Activated CD4-positive, alpha-beta T cell treated with anti-CD3 and anti-CD28 coated beads, Interleukin-2, amount 50 U/mL, for 24 hours (primary cell): ENCODE data around the gene PTPRG.

Experiments
- DNase-seq, 2 donors: peaks; one replicate each; pipeline ENCODE4 v3.0.0-alpha.2; 2020; ENCODE audit warnings: low read depth in 1 of 2, low spot score in 1 of 2

The PTPRG gene

DNA sequence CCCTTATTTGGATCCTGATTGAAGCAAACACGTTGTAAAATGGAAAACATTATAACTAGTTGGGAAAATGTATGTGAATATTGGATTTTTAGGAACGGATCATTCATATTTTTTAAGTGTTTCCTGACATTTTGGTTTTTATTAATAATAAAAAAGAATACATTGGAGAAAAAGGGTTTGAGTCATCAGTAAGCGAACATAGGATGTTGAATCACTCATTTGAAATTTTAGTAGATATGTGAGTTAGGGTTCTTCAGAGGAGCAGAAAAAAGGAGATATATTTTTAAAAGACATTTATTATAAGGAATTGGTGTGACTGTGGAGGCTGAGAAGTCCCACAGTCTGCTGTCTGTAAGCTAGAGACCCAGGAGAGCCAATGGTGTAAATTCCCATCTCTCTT, 258.5 kb downstream of the PTPRG start:
- no peak for DNase-seq

DNA sequence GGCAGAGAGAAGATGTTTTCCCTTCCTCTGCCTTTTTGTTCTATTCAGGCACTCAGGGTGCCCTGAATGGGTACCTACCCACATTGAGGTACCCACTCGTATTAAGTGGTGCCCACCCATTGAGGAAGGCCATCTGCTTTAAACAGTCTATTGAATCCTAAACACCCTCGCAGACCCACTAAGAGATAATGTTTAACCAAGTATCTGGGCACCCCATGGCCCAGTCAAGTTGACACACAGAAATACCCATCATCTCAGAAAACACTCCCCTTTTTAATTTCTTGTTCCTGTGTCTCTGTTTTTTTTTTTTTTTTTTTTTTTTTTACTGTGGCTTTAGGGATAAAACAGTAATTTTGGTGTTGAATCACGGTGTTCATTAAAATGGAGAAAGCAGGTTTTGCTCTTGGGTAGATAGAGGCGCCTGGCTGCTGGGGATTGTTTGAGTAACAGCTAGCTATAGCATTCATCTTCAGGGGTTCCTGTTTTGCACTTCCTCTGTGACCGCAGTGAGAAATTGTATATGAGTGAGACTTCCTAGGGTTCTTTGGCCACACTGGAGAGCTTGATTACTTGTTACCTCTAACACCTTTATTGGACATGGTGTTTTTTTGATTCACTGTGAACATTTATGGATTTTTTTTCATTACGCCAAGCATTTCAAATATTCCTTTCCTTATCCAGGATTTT, 259.1 kb downstream of the PTPRG start:
- no peak for DNase-seq

DNA sequence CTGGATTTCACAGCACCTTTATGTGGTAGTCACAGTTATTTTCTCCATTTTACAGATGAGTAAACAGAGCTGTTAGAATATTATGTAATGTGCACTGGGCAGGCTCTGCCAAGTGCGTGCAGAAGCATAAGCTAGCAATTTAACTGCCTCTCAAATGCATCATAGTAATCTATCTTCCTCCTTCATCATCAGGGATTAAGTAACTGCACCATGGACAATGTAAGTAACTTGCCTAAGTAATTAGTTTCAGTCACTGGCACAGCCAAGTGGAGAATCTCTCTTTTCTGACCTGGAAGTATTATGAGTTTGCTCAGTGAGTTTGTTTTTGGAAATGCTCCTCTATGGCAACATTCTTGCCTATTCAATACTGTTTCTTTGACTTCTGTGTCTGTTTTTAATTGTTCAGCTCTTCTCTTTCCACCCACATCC, 260.5 kb downstream of the PTPRG start:
- DNase-seq: no peak

DNA sequence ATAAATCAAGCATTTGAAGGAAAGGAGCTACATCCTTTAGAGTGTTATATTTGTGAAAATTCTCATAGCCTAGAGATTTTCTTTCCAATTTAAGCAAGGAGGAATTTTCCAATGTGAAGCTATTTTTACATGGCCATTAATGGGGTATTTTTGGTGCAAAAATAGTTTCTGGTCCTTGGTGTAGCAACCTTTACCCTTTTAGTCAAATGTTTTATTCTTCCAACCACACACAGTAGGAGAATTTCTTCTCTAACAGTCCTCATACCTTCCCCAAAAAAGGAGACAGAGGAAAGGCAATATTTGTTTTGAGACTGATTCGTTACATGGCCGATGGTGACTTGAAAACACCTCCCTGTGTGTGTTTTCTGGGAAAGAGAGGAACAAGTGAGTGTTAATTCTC, 261.2 kb downstream of the PTPRG start:
- DNase-seq: no peak

DNA sequence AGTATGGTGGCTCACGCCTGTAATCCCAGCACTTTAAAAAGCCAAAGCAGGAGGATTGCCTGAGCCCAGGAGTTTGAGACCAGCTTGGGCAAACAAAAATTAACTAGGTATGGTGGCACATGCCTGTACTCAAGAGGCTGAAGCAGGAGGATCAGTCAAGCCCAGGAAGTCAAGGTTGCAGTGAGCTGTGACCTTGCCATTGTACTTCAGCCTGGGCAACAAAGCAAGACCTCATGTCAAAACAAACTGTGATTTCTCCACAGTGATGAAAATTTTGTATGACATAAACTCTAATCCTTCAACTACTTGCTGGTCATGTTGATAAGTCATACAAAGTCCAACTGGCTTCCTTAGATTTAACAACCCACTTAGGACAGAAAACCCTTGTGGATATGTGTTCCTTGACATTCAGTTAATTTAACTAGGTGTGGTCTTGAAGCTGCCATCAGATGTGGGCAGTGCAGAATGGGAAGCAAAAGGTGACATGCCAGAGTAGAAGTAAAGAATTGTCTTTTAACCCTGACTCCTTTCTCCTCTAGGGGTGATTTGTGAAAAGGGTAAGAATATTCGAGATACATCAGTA, 263.3 kb downstream of the PTPRG start:
- no peak for DNase-seq

DNA sequence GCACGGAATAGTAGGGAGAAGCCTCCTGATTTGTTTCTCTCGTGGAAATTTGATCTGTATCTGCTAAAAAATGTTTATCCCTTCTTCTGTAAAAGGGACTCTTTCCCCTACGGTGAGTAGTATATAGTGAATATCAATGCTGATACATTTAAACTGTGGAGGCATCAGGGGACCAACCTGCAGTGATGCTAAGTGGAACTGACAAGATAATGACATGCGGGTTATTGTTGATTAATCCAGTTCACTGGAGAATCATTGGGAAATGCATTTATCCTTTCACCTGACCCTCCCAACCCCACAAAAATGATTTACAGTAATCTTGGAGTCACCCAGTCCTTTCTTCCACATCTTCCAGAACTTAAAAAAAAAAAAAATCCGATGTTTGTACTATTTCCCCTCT, 264.8 kb downstream of the PTPRG start:
- DNase-seq: no peak

DNA sequence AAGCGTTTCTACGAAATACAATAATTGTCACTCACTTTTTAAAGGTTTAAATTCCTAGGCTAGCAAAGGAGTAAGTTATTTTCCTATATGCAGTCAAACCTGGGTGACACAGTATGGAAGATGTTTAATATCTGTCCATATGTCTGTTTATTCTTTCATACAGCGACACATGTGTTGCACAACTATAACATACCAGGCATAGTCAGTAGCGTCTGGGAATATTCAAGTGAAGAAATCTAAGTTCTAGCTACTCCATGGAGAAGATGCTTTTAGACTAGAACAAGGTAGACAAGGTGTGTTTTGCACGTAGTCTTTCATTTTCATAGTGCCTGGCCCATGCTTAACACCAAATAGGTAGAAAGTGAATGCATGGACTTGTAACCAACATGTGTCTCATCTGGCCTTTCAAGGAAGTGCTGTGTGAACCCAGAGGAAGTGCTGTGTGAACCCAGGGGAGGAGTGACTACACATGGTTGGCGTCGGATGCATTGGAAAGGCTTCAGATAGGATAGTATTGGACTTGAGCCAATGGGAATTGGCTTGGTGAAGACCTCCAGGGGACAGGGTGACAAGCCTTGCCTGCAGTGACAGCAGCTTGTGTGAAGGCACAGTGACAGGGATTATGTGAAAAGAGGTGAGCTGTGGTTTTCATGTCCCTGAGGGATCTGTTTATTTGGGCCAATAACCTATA, 267.0 kb downstream of the PTPRG start:
- DNase-seq: no peak

DNA sequence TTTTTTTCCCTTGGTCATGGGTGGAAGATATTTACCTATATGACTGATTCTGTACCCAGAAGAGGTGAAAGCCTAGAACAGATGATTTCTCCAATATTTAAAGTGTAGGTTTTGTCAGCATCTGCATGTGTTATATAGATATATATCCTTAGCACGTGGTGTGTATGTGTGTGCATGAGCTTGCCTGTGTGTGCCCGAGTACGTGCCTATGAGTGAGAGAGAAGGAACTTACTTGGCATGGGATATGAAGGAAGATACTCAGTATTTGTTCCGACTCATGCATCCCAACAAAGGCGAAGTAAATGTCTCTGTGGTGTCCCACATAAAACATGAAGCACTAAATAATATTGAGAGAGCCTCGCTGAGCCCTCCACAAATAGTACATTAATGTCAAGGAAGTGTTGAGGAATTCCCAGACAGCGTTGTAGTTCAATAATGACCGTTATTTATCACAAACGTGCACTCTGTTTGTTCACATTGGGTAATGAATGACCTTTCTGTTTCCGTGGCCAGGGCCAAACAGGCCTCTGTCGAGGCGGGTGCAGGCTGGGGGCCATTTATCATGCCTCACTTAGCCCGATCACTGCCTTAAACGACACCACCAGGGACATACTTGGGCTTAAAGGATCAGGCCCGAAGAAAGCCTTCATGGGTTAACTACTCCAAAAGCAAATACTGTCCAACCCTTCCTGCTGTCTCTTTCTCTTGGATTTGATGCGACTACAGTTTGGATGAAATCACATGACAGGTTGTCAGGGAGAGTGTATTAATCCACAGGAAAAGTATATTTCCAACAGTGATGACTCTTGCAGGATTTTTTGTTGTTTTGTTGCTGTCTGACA, 267.7 kb downstream of the PTPRG start:
- DNase-seq: no peak

DNA sequence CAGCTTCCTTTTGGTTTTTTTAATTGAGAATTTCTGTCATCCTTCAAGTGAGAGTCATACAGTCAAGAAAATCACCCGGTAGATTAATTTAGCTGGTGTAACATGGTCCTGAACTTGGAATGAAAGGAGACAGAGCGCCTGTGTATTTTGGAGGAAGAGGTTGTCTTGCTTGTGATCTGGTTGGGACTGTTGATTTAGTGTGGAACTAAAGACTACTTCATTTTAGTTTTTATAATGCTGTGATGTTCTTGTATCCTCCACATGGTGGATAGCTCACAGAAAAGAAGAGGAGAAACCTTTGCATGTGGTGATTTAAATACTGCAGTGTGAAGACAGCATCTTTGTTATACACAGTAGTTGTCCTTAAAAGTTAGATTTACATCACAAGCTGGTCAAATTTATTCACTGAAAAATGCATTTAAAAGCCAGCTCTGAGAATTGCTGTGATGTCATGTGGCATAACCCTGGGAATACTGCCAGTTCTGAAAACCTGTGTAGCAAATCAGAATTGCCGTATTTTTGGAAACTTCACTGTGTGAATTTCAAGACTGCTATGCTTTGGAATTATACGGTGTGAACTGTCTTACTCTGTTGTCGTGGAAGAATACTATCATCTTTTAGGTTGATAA, 268.5 kb downstream of the PTPRG start:
- no peak for DNase-seq

DNA sequence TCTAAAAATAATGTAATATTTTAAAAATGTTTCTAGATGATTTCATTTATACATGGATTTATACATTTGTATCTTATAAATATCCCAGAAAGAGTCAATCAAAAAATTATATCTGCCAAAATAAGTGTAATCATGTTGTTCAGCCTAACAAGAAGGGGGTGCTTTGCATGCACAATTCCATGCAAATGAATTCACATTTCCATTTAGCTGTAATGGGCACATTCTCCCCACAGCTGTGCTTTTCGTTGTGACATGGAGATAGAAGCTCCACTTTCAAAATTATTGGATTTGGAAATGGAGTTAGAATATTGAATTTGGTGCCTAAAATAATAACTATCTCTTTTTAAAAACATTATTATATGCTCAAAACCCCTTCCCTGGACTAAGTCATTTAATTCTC, 270.6 kb downstream of the PTPRG start:
- DNase-seq: no peak

DNA sequence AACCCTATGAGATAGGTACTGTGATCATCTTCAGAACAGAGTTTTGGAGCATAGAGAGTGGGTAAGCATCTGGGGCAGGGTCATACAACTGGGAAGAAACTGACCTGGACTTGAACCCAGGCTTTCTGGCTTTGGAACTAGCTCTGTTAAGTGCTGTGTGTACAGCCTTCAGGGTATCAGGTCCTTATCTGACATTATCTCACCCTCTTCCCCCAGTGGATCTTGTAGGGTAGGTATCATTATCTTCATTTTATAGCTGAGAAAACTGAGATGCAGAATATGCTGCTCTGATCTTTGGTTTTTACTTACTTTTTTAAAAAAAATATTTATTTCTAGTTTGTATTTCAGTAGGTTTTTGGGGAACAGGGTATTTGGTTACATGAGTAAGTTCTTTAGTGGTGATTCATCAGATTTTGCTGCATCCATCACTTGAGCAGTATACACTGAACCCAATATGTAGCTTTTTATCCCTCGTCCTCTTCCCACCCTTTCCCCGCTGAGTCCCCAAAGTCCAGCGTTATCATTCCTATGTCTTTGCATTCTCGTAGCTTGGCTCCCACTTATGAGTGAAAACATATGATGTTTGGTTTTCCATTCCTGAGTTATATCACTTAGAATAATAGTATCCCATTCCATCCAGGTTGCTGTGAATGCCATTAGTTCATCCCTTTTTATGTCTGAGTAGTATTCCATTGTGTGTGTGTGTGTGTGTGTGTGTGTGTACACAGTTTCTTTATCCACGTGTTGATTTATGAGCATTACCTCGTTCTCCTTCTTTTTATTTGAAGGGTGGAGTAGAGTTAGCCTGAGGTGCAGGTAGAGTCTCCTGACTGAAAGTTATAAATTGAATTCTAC, 271.2 kb downstream of the PTPRG start:
- DNase-seq: no peak

DNA sequence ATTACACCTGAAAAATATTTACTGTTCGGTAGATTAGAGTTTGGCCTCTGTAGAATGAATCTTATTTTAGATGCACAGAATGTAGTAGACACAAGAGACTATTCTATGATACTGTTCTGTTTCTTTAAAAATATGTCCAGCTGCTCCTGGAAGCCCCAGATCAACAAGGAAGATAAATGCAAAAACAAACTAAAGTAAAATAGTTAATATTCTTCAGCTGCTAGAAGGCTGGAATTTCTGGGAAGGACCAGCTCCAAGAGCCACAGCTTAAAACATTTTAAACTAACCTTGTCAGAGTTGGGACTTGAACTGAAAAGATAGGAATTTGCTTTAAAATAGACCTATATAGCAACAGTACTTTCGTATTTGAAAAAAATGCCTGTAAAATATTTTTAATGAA, 277.9 kb downstream of the PTPRG start:
- DNase-seq: no peak

DNA sequence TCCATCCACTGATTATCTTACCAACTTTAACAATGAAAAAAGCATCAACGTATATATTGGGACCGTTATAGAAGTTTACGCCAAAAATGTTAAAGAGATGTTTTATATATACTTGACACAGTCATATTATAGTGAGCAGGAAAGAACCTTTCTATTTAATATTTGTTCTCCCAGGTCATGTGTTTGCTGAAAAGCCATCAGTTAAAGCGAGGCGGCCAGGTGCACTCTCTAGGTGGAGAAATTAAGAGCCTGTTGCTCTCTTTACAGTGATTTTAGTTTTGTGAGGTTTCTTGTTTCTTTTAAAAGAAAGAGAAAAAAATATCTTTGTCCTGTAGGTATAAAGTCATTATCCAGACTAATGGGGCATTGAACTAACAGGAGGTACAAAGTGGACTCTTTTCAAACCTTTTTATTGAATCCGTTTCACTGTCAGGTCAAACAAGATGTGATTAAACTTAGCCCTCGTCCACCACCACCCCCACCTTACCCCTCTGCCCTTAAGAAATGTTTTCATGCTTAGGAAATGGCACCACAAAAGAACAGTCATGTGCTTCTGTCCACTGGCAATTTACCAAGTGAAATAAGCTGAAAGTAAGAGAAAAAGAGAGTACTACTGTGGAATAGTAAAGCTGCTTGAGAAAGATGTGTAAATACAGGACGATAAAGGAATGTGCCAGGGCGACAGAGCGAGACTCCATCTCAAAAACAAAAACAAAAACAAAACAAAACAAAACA, 279.9 kb downstream of the PTPRG start:
- no peak for DNase-seq

DNA sequence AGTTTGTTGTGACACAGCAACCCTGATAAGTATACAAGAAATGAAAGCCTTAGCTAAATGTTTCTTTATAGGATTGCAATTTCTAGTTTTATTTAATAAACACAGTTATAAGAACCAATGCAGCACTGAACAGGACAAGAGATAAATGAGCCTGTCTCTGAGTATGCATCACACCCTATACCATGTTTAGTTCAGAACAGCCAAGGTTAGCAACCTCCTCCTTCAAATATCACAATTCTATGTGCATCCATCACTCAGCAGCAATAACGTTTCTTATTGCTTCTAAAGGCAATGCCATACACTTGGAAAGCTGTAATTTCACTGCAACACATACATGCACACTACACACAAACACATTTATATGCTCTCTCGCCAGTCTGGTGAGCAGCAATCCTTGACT, 280.6 kb downstream of the PTPRG start:
- no peak for DNase-seq

DNA sequence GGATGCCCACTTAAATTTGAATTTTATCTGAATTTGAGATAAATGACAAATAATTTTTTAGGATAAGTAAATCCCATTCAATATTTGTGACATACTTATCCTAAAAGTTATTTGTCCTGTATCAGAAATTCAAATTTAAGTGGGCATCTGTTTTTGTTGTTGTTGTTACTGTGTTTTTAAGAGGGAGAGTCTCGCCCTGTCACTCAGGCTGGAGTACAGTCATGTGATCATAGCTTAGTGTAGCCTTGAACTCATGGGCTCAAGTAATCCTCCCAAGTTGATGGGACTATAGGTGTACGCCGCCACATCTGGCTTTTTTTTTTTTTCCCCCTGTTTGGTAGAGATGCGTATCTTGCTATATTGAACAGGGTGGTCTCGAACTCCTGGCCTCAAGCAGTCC, 283.0 kb downstream of the PTPRG start:
- no peak for DNase-seq

DNA sequence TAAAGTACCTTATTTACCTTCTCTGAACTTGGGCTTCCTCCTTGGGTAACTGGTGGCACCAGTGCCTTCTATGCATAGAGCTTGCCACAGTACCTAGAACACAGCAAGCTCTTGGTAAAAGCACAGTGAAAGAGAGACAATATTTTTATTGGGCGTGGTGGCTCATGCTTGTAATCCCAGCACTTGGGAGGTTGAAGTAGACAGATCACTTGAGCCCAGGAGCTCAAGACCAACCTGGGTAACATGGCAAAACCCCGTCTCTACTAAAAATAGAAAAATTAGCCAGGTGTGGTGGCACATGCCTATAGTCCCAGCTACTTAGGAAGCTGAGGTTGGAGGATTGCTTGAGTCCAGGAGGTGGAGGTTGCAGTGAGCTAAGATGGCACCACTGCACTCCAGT, 285.1 kb downstream of the PTPRG start:
- no peak for DNase-seq

DNA sequence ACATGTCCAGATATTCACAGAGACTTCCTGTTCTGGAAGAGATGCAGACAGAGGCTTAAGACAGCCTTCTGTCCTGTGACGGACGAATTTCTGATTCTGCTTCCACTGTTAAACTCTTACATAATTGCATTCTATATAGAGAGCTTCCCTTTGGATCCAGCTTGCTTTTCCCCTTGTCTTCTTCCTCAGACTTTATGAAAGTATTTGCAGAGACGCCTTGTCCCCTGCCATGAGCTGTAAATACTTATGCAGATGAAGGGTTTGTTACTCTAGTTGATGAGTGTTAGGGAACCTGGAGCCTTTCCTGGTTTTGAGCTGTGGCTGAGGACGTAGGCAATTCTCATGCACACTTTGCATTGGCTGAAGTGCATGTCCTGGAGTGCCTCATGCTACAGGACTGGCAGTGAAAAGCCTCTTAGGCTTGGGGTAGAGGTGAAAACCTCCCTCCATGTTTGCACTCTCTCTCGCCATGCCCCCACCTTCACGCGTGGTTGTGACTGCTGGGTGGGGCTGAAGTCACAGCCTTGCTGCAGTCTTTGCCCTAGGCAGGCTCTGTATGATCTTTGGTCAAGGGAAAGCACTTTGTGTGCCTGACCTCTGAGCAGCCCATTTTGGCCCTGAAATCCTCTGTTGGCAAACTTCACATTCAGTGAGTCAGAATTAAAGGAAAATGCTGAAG, 286.6 kb downstream of the PTPRG start:
- DNase-seq: no peak

DNA sequence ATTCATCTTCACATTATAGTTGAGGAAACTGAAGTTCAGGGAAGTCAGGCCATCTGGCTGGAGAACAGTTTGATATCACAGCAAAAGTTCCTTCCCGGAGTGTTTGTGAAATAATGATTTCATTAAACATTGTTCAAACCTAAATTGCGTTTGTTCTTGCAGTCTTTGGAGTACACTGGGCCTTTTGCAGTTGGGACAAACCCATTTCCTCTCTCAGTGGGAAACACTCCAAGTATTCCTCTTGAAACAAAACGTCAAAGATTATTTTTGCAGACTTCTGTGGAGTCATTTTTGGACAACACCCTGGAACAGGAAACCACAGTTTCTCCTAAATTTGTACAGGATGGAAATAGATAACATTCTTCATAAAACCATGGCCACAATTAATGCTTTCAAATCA, 287.5 kb downstream of the PTPRG start:
- no peak for DNase-seq

DNA sequence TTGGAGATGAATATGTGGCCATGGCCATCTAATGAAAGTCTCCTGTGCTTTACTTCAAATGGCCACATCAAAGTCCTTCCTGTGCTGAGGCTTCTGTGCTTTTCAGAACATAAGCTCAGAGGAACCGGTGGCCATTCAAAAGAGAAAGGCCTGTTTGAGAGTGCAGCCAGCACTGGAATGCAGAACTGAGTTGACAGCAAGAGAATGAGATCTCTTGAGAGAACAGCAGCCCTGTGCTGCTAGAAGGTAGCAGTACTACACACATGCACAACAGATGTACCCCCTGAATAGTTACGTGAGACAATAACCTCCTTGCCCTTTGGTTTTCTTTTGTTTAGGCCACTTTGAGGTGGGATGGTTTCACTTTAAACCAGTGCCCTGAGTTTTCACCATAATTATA, 292.5 kb downstream of the PTPRG start:
- DNase-seq: no peak
